GM19397 (cell line): ENCODE results near the gene PCDHGA1.
"Not testable (repeated sequence)": the region's sequence is repeated elsewhere in the genome, so short reads cannot be mapped to it uniquely, and the experiment has no call there.

Source experiments
- ATAC-seq: cut with Tn5 transposase; IDR thresholded peaks from one replicate; pipeline ENCODE4 v1.9.1; 2021; ENCODE audit warnings: mild to moderate bottlenecking, moderate library complexity; ENCODE audit not compliant: unreplicated experiment

The PCDHGA1 gene

DNA sequence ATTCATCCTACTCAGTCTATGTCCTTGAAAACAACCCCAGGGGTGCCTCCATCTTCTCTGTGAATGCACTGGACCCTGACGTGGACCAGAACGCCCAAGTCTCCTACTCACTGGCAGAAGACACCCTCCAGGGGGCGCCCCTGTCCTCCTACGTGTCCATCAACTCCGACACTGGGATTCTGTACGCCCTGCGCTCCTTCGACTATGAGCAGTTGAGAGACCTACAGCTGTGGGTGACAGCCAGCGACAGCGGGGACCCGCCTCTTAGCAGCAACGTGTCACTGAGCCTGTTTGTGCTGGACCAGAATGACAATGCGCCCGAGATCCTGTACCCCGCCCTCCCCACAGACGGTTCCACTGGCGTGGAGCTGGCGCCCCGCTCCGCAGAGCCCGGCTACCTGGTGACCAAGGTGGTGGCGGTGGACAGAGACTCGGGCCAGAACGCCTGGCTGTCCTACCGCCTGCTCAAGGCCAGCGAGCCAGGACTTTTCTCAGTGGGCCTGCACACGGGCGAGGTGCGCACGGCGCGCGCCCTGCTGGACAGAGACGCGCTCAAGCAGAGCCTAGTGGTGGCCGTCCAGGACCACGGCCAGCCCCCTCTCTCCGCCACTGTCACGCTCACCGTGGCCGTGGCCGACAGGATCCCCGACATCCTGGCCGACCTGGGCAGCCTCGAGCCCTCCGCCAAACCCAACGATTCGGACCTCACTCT, 45.3 kb downstream of the PCDHGA1 start:
- ATAC-seq: not testable (repeated sequence)

DNA sequence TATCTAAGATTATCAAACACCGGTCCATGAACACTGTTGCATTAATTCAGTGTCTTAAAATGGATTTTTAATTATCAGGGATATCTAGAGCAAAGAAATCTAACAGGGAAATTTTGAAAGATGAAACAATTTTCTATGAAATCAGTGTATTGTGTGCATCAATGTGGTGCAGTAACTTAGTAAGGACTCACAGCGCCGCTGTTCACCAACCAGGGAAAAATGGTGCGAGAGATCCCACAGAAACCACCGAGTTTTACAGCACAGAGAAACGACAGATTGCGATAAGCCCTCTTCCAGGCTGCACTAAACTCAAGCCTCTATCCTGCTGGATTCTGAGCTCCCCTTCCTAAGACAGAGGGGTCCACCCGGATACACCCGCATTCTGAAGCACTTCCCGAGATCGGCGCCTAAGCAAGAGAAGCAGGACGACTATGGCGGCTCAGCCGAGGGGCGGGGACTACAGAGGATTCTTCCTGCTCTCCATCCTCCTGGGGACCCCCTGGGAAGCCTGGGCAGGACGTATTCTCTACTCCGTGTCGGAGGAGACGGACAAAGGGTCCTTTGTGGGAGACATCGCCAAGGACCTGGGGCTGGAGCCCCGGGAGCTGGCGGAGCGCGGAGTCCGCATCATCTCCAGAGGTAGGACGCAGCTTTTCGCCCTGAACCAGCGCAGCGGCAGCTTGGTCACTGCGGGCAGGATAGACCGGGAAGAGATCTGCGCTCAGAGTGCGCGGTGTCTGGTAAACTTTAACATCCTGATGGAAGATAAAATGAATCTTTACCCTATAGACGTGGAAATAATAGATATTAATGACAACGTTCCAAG, 52.4 kb downstream of the PCDHGA1 start, which contains the start of gene PCDHGA7:
PCDHGA7 (plus strand) TSS at position 274 of the 826 bp plus-strand sequence; CDS start at position 432, 158 bp downstream.
- ATAC-seq: no peak

DNA sequence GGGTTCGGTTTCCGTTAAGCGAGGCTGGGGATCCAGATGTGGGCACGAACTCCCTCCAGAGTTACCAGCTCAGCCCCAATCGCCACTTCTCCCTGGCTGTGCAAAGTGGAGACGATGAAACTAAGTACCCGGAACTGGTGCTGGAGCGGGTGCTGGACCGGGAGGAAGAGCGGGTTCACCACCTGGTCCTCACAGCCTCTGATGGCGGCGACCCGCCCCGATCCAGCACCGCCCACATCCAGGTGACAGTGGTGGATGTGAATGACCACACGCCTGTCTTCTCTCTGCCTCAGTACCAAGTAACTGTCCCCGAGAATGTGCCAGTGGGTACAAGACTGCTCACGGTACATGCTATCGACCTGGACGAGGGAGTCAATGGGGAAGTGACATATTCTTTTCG, 53.0 kb downstream of the PCDHGA1 start:
- no peak for ATAC-seq

DNA sequence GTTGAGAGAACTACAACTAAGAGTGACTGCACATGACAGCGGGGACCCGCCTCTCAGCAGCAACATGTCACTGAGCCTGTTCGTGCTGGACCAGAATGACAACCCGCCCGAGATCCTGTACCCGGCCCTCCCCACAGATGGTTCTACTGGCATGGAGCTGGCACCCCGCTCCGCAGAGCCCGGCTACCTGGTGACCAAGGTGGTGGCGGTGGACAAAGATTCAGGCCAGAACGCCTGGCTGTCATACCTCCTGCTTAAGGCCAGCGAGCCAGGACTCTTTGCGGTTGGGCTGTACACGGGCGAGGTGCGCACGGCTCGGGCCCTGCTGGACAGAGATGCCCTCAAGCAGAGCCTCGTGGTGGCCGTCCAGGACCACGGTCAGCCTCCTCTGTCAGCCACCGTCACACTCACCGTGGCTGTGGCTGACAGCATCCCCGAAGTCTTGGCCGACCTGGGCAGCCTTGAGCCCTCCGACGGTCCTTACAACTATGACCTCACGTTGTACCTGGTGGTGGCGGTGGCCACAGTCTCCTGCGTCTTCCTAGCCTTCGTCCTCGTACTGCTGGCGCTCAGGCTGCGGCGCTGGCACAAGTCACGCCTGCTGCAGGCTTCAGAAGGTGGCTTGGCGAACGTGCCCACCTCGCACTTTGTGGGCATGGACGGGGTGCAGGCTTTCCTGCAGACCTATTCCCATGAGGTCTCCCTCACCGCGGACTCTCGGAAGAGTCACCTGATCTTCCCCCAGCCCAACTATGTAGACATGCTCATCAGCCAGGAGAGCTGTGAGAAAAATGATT, 54.4 kb downstream of the PCDHGA1 start:
- ATAC-seq: no peak

DNA sequence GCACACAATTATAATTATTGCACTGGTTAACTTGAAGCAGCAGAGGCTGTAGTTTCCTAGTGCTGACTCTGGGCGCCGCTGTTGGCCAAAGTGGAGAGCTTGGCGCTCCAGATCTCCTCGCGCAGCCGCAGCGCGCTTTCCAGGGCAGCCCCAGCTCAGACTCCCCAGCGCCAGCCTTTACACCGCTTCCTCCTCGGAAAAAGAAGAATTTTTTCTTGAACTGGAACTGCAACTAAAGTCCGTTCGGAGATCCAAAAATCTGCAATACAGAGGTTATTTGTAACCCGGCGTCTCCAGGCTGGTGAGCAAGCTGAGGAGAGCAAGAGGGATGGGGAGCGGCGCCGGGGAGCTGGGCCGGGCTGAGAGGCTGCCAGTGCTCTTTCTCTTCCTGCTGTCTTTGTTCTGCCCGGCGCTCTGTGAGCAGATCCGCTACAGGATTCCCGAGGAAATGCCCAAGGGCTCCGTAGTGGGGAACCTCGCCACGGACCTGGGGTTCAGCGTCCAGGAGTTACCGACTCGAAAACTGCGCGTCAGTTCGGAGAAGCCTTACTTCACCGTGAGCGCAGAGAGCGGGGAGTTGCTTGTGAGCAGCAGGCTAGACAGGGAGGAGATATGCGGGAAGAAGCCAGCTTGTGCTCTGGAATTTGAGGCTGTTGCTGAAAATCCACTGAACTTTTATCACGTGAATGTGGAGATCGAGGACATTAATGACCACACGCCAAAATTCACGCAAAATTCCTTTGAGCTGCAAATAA, 57.4 kb downstream of the PCDHGA1 start, which contains the start of gene PCDHGB4:
PCDHGB4 (plus strand) TSS at position 142 of the 755 bp plus-strand sequence; CDS start at position 329, 187 bp downstream.
- ATAC-seq: peak; percentile 94

DNA sequence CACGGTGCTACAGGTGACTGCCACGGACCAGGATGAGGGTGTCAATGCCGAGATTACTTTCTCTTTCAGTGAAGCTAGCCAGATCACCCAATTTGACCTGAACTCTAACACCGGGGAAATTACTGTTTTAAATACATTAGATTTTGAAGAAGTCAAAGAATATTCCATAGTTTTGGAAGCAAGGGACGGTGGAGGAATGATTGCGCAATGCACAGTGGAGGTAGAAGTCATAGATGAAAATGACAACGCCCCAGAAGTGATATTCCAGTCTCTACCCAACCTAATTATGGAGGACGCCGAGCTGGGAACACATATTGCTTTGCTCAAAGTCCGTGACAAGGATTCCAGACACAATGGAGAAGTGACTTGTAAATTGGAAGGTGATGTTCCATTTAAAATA, 58.3 kb downstream of the PCDHGA1 start:
- ATAC-seq: no peak

DNA sequence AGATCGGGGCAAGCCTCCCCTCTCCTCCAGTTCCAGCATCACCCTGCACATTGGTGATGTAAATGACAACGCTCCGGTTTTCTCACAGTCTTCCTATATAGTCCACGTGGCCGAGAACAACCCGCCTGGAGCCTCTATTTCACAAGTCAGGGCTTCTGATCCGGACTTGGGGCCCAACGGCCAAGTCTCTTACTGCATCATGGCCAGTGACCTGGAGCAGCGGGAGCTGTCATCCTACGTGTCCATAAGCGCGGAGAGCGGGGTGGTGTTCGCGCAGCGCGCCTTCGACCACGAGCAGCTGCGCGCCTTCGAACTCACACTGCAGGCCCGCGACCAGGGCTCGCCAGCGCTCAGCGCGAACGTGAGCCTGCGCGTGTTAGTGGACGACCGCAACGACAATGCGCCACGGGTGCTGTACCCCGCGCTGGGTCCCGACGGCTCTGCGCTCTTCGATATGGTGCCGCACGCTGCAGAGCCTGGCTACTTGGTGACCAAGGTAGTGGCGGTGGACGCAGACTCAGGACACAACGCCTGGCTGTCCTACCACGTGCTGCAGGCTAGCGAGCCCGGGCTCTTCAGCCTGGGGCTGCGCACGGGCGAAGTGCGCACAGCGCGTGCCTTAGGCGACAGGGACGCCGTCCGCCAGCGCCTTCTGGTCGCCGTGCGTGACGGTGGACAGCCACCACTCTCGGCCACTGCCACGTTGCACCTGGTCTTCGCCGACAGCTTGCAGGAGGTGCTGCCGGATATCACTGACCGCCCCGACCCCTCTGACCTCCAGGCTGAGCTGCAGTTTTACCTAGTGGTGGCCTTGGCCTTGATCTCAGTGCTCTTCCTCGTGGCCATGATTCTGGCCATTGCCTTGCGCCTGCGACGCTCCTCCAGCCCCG, 59.1 kb downstream of the PCDHGA1 start:
- ATAC-seq: no peak

DNA sequence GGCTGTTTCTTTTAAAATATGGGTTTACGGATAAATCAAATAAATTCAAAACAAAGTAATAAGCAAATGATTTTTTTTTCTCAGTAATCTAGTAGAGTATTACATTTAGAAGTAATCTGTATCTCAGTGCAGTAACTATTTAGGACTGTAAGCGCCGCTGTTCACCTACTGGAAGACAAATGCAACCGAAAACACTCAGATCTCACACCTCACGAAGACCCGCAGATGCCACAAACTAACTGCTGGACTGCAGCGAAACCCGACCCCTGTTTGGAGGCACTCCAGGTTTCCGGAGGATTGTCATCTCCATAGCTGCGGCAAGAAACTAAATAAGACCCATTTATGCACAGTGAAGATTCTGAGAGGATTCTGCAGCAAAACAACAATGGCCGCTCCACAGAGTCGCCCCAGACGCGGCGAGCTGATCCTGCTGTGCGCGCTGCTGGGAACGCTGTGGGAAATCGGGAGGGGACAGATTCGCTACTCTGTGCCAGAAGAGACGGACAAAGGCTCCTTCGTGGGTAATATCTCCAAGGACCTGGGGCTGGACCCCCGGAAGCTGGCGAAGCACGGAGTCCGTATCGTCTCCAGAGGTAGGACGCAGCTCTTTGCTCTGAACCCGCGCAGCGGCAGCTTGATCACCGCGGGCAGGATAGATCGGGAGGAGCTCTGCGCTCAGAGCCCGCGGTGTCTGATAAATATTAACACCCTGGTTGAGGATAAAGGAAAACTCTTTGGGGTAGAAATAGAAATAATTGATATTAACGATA, 62.3 kb downstream of the PCDHGA1 start, which contains the start of gene PCDHGA8:
PCDHGA8 (plus strand) TSS at position 205 of the 770 bp plus-strand sequence; CDS start at position 386, 181 bp downstream.
- no peak for ATAC-seq

DNA sequence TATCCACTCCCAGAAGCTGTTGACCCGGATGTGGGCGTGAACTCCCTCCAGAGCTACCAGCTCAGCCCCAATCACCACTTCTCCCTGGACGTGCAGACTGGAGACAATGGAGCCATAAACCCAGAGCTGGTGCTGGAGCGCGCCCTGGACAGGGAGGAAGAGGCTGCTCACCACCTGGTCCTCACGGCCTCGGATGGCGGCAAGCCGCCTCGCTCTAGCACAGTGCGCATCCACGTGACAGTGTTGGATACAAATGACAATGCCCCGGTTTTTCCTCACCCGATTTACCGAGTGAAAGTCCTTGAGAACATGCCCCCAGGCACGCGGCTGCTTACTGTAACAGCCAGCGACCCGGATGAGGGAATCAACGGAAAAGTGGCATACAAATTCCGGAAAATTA, 63.0 kb downstream of the PCDHGA1 start:
- no peak for ATAC-seq

DNA sequence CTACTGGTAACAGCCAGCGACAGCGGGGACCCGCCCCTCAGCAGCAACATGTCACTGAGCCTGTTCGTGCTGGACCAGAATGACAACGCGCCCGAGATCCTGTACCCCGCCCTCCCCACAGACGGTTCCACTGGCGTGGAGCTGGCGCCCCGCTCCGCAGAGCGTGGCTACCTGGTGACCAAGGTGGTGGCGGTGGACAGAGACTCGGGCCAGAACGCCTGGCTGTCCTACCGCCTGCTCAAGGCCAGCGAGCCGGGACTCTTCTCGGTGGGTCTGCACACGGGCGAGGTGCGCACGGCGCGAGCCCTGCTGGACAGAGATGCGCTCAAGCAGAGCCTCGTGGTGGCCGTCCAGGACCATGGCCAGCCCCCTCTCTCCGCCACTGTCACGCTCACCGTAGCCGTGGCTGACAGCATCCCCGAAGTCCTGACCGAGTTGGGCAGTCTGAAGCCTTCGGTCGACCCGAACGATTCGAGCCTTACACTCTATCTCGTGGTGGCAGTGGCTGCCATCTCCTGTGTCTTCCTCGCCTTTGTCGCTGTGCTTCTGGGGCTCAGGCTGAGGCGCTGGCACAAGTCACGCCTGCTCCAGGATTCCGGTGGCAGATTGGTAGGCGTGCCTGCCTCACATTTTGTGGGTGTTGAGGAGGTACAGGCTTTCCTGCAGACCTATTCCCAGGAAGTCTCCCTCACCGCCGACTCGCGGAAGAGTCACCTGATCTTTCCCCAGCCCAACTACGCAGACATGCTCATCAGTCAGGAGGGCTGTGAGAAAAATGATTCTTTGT, 64.3 kb downstream of the PCDHGA1 start:
- ATAC-seq: not testable (repeated sequence)

DNA sequence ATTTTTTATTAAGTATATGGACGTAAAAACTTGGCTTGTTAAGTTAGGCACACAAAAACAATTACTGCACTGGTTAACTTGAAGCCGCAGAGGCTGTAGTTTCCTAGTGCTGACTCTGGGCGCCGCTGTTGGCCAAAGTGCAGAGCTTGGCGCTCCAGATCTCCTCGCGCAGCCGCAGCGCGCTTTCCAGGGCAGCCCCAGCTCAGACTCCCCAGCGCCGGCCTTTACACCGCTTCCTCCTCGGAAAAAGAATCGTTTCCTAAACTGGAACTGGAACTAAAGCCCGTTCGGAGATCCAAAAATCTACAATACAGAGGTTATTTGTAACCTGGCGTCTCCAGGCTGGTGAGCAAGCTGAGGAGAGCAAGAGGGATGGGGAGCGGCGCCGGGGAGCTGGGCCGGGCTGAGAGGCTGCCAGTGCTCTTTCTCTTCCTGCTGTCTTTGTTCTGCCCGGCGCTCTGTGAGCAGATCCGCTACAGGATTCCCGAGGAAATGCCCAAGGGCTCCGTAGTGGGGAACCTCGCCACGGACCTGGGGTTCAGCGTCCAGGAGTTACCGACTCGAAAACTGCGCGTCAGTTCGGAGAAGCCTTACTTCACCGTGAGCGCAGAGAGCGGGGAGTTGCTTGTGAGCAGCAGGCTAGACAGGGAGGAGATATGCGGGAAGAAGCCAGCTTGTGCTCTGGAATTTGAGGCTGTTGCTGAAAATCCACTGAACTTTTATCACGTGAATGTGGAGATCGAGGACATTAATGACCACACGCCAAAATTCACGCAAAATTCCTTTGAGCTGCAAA, 67.6 kb downstream of the PCDHGA1 start, which contains the start of gene PCDHGB5:
PCDHGB5 (plus strand) TSS at position 192 of the 796 bp plus-strand sequence; CDS start at position 373, 181 bp downstream.
- ATAC-seq: peak; percentile 96

DNA sequence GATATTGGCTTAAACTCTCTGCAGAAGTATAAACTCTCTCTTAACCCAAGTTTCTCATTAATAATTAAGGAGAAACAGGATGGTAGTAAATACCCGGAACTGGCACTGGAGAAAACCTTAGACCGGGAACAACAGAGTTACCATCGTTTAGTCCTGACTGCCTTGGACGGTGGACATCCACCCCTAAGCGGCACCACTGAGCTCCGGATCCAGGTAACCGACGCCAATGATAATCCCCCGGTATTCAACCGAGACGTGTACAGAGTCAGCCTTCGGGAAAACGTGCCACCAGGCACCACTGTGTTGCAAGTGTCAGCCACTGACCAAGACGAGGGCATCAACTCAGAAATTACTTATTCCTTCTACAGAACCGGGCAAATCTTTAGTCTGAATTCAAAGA, 68.3 kb downstream of the PCDHGA1 start:
- no peak for ATAC-seq

DNA sequence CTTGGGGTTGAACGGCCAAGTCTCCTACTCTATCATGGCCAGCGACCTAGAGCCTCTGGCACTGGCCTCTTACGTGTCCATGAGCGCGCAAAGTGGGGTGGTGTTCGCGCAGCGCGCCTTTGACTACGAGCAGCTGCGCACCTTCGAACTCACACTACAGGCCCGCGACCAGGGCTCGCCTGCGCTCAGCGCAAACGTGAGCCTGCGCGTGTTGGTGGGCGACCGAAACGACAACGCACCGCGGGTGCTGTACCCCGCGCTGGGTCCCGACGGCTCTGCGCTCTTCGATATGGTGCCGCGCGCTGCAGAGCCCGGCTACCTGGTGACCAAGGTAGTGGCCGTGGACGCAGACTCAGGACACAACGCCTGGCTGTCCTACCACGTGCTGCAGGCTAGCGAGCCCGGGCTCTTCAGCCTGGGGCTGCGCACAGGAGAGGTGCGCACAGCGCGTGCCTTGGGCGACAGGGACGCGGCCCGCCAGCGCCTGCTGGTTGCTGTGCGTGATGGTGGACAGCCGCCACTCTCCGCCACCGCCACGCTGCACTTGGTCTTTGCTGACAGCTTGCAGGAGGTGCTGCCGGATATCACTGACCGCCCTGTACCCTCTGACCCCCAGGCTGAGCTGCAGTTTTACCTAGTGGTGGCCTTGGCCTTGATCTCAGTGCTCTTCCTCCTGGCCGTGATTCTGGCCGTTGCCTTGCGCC, 69.4 kb downstream of the PCDHGA1 start:
- ATAC-seq: no peak

DNA sequence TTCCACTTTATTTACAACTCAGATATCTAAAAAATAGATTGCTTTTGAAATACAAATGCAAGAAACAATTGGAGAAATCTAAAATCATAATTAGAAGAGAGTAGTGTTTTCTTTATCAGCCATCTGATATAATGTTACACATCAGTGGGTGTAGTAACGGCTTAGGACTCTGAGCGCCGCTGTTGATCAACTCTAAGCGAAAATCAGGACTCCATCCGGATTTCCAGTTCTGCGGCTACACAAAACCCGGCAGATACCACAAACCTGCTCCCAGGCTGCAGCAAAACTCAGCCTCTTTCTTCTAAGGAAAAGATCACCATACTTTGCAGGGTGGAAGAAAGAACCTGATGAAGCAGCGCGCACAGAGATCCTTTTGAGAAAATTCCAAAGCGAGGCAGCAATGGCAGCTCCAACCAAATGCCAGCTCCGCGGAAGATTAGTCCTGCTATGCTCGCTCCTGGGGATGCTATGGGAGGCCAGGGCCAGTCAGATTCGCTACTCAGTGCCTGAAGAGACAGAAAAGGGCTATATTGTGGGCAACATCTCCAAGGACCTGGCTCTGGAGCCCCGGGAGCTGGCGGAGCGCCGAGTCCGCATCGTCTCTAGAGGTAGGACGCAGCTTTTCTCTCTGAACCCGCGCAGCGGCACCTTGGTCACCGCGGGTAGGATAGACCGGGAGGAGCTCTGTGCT, 72.4 kb downstream of the PCDHGA1 start, which contains the start of gene PCDHGA9:
PCDHGA9 (plus strand) TSS at position 226 of the 691 bp plus-strand sequence; CDS start at position 401, 175 bp downstream.
- no peak for ATAC-seq

DNA sequence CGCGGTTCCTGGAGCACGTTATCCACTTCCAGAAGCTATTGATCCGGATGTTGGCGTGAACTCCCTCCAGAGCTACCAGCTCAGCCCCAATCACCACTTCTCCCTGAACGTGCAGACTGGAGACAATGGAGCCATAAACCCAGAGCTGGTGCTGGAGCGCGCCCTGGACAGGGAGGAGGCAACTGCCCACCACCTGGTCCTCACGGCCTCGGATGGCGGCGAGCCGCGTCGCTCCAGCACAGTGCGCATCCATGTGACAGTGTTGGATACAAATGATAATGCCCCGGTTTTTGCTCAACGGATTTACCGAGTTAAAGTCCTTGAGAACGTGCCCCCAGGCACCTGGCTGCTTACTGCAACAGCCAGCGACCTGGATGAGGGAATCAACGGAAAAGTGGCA, 73.1 kb downstream of the PCDHGA1 start:
- no peak for ATAC-seq
